ENCODE results near the gene CES1.
"Not testable (repeated sequence)": the region's sequence is repeated elsewhere in the genome, so short reads cannot be mapped to it uniquely, and the experiment has no call there.

Gene CES1

GRCh38 chr16:55829232-55829631 is 3.7 kb downstream of the CES1 start:
- DNase-seq = not testable (repeated sequence)

- DNase-seq = no peak
Observed at GRCh38 chr16:55828680-55829079, 4.2 kb downstream of the CES1 start.

- DNase-seq = no peak
Observed at GRCh38 chr16:55825115-55825728, 7.7 kb downstream of the CES1 start.

GRCh38 chr16:55824473-55825000 is 8.4 kb downstream of the CES1 start:
- DNase-seq = no peak

- no peak for DNase-seq
Observed at GRCh38 chr16:55822280-55822810, 10.6 kb downstream of the CES1 start.

- no peak for DNase-seq
Observed at GRCh38 chr16:55821210-55821609, 11.7 kb downstream of the CES1 start.

GRCh38 chr16:55820615-55821014 is 12.3 kb downstream of the CES1 start:
- no peak for DNase-seq

- no peak for DNase-seq
Observed at GRCh38 chr16:55817236-55817912, 15.5 kb downstream of the CES1 start.

GRCh38 chr16:55816222-55816621 is 16.7 kb downstream of the CES1 start:
- DNase-seq = not testable (repeated sequence)

GRCh38 chr16:55815320-55815719 is 17.6 kb downstream of the CES1 start:
- no peak for DNase-seq

GRCh38 chr16:55814174-55814573 is 18.7 kb downstream of the CES1 start:
- DNase-seq = not testable (repeated sequence)

- DNase-seq = not testable (repeated sequence)
Observed at GRCh38 chr16:55813730-55814129, 19.2 kb downstream of the CES1 start.

GRCh38 chr16:55812951-55813350 is 19.9 kb downstream of the CES1 start:
- no peak for DNase-seq

GRCh38 chr16:55811811-55812210 is 21.1 kb downstream of the CES1 start:
- no peak for DNase-seq

GRCh38 chr16:55810451-55810961 is 22.4 kb downstream of the CES1 start:
- no peak for DNase-seq

- DNase-seq = no peak
Observed at GRCh38 chr16:55809851-55810250, 23.0 kb downstream of the CES1 start.

GRCh38 chr16:55809386-55809785 is 23.5 kb downstream of the CES1 start:
- DNase-seq = no peak

GRCh38 chr16:55808286-55808685 is 24.6 kb downstream of the CES1 start:
- DNase-seq = not testable (repeated sequence)

- not testable (repeated sequence) for DNase-seq
Observed at GRCh38 chr16:55805104-55805503, 27.8 kb downstream of the CES1 start.

GRCh38 chr16:55803681-55804080 is 29.2 kb downstream of the CES1 start:
- DNase-seq = not testable (repeated sequence)

- not testable (repeated sequence) for DNase-seq
Observed at GRCh38 chr16:55792934-55793374, 39.9 kb downstream of the CES1 start.

- DNase-seq = not testable (repeated sequence)
Observed at GRCh38 chr16:55791512-55791911, 41.4 kb downstream of the CES1 start.

GRCh38 chr16:55790240-55790639 is 42.7 kb downstream of the CES1 start:
- DNase-seq = not testable (repeated sequence)

- DNase-seq = not testable (repeated sequence)
Observed at GRCh38 chr16:55782793-55783091, 50.2 kb downstream of the CES1 start.

Data from DMS53 (cell line).